ENCODE measurements around the gene PAWR. TPM values are rescaled to one million over a fixed set of nuclear protein-coding genes. Genes with fewer than 3 reads are reported as not detected.
"Not testable (repeated sequence)": the region's sequence is repeated elsewhere in the genome, so short reads cannot be mapped to it uniquely, and the experiment has no call there.

PAWR gene
- total and polyA plus RNA-seq, 2 donors = 8.7 to 38.8 TPM

GRCh38 chr12:79646843-79647242 lies 43.9 kb downstream of the PAWR start:
- H3K27me3 ChIP-seq (ENCODE audit: control insufficient read depth in 2 of 2, insufficient read depth in 1 of 2, low read length in 1 of 2); H3K4me1 ChIP-seq (ENCODE audit: control insufficient read depth in 2 of 2, insufficient read depth in 2 of 2, low read length in 2 of 2); H3K4me3 ChIP-seq (ENCODE audit: low read length in 2 of 2); H3K9me3 ChIP-seq (ENCODE audit: control insufficient read depth in 2 of 2, insufficient read depth in 1 of 2, low read length in 1 of 2); H3K27ac ChIP-seq (ENCODE audit: low read depth in 1 of 2, low read length in 1 of 2); H3K36me3 ChIP-seq (ENCODE audit: control insufficient read depth in 2 of 2, insufficient read depth in 2 of 2, low read length in 1 of 2); DNase-seq (ENCODE audit: low read depth in 6 of 9, low spot score in 9 of 9): not testable (repeated sequence)
- WGBS = over 99% methylated on average over 4 of the region's 4 CpGs

GRCh38 chr12:79645235-79645630 lies 45.5 kb downstream of the PAWR start:
- Histone ChIP-seq H3K27me3 (ENCODE audit: control insufficient read depth in 2 of 2, insufficient read depth in 1 of 2, low read length in 1 of 2) (no peaks in the 10 kb centered on the region), H3K36me3 (ENCODE audit: control insufficient read depth in 2 of 2, insufficient read depth in 2 of 2, low read length in 1 of 2) (no peaks in the 10 kb centered on the region), H3K27ac (ENCODE audit: low read depth in 1 of 2, low read length in 1 of 2) (no peak overlapping the region), H3K4me3 (ENCODE audit: low read length in 2 of 2) (no peak overlapping the region), H3K9me3 (ENCODE audit: control insufficient read depth in 2 of 2, insufficient read depth in 1 of 2, low read length in 1 of 2) (no peaks in the 10 kb centered on the region), H3K4me1 (ENCODE audit: control insufficient read depth in 2 of 2, insufficient read depth in 2 of 2, low read length in 2 of 2) (no peaks in the 10 kb centered on the region)
- no peak for DNase-seq (ENCODE audit: low read depth in 6 of 9, low spot score in 9 of 9)

GRCh38 chr12:79644274-79645234 lies 46.2 kb downstream of the PAWR start:
- DNase-seq (ENCODE audit: low read depth in 6 of 9, low spot score in 9 of 9) = no peak
- 94% methylated on average over 4 of the region's 4 CpGs for whole genome bisulfite sequencing
- Histone ChIP-seq H3K36me3 (ENCODE audit: control insufficient read depth in 2 of 2, insufficient read depth in 2 of 2, low read length in 1 of 2) (no peaks in the 10 kb centered on the region), H3K27me3 (ENCODE audit: control insufficient read depth in 2 of 2, insufficient read depth in 1 of 2, low read length in 1 of 2) (no peaks in the 10 kb centered on the region), H3K9me3 (ENCODE audit: control insufficient read depth in 2 of 2, insufficient read depth in 1 of 2, low read length in 1 of 2) (no peaks in the 10 kb centered on the region), H3K27ac (ENCODE audit: low read depth in 1 of 2, low read length in 1 of 2) (no peak overlapping the region), H3K4me1 (ENCODE audit: control insufficient read depth in 2 of 2, insufficient read depth in 2 of 2, low read length in 2 of 2) (no peaks in the 10 kb centered on the region), H3K4me3 (ENCODE audit: low read length in 2 of 2) (no peak overlapping the region)

- Histone ChIP-seq H3K36me3 (ENCODE audit: control insufficient read depth in 2 of 2, insufficient read depth in 2 of 2, low read length in 1 of 2) (no peaks in the 10 kb centered on the region), H3K9me3 (ENCODE audit: control insufficient read depth in 2 of 2, insufficient read depth in 1 of 2, low read length in 1 of 2) (no peaks in the 10 kb centered on the region), H3K4me3 (ENCODE audit: low read length in 2 of 2) (no peak overlapping the region), H3K27ac (ENCODE audit: low read depth in 1 of 2, low read length in 1 of 2) (no peak overlapping the region), H3K27me3 (ENCODE audit: control insufficient read depth in 2 of 2, insufficient read depth in 1 of 2, low read length in 1 of 2) (no peaks in the 10 kb centered on the region), H3K4me1 (ENCODE audit: control insufficient read depth in 2 of 2, insufficient read depth in 2 of 2, low read length in 2 of 2) (no peaks in the 10 kb centered on the region)
- 98% methylated on average over 2 of the region's 2 CpGs for WGBS
- DNase-seq (ENCODE audit: low read depth in 6 of 9, low spot score in 9 of 9) = no peak
Observed at GRCh38 chr12:79643821-79644220, 46.9 kb downstream of the PAWR start.

GRCh38 chr12:79638490-79638889 lies 52.3 kb downstream of the PAWR start:
- WGBS = 99% methylated on average over 2 of the region's 2 CpGs
- no peaks in the 10 kb centered on the region for H3K4me1 ChIP-seq (ENCODE audit: control insufficient read depth in 2 of 2, insufficient read depth in 2 of 2, low read length in 2 of 2)
- no peaks in the 10 kb centered on the region for H3K36me3 ChIP-seq (ENCODE audit: control insufficient read depth in 2 of 2, insufficient read depth in 2 of 2, low read length in 1 of 2)
- no peaks in the 10 kb centered on the region for H3K27me3 ChIP-seq (ENCODE audit: control insufficient read depth in 2 of 2, insufficient read depth in 1 of 2, low read length in 1 of 2)
- no peak overlapping the region for H3K27ac ChIP-seq (ENCODE audit: low read depth in 1 of 2, low read length in 1 of 2)
- no peak overlapping the region for H3K4me3 ChIP-seq (ENCODE audit: low read length in 2 of 2)
- H3K9me3 ChIP-seq (ENCODE audit: control insufficient read depth in 2 of 2, insufficient read depth in 1 of 2, low read length in 1 of 2) = no peaks in the 10 kb centered on the region
- DNase-seq (ENCODE audit: low read depth in 6 of 9, low spot score in 9 of 9) = no peak

- H3K27ac ChIP-seq (ENCODE audit: low read depth in 1 of 2, low read length in 1 of 2) = no peak overlapping the region
- H3K27me3 ChIP-seq (ENCODE audit: control insufficient read depth in 2 of 2, insufficient read depth in 1 of 2, low read length in 1 of 2) = no peaks in the 10 kb centered on the region
- H3K4me1 ChIP-seq (ENCODE audit: control insufficient read depth in 2 of 2, insufficient read depth in 2 of 2, low read length in 2 of 2) = no peaks in the 10 kb centered on the region
- H3K36me3 ChIP-seq (ENCODE audit: control insufficient read depth in 2 of 2, insufficient read depth in 2 of 2, low read length in 1 of 2) = no peaks in the 10 kb centered on the region
- H3K4me3 ChIP-seq (ENCODE audit: low read length in 2 of 2) = no peak overlapping the region
- no peaks in the 10 kb centered on the region for H3K9me3 ChIP-seq (ENCODE audit: control insufficient read depth in 2 of 2, insufficient read depth in 1 of 2, low read length in 1 of 2)
- WGBS = 98% methylated on average over 2 of the region's 2 CpGs
- no peak for DNase-seq (ENCODE audit: low read depth in 6 of 9, low spot score in 9 of 9)
Observed at GRCh38 chr12:79637093-79637492, 53.7 kb downstream of the PAWR start.

- Histone ChIP-seq H3K27ac (ENCODE audit: low read depth in 1 of 2, low read length in 1 of 2) (no peak overlapping the region), H3K4me1 (ENCODE audit: control insufficient read depth in 2 of 2, insufficient read depth in 2 of 2, low read length in 2 of 2) (no peaks in the 10 kb centered on the region), H3K4me3 (ENCODE audit: low read length in 2 of 2) (no peak overlapping the region), H3K36me3 (ENCODE audit: control insufficient read depth in 2 of 2, insufficient read depth in 2 of 2, low read length in 1 of 2) (no peaks in the 10 kb centered on the region), H3K9me3 (ENCODE audit: control insufficient read depth in 2 of 2, insufficient read depth in 1 of 2, low read length in 1 of 2) (no peaks in the 10 kb centered on the region), H3K27me3 (ENCODE audit: control insufficient read depth in 2 of 2, insufficient read depth in 1 of 2, low read length in 1 of 2) (no peaks in the 10 kb centered on the region)
- DNase-seq (ENCODE audit: low read depth in 6 of 9, low spot score in 9 of 9) = no peak
Observed at GRCh38 chr12:79635676-79636075, 55.1 kb downstream of the PAWR start.

- H3K36me3 ChIP-seq (ENCODE audit: control insufficient read depth in 2 of 2, insufficient read depth in 2 of 2, low read length in 1 of 2) = no peaks in the 10 kb centered on the region
- DNase-seq (ENCODE audit: low read depth in 6 of 9, low spot score in 9 of 9) = no peak
- H3K4me3 ChIP-seq (ENCODE audit: low read length in 2 of 2) = no peak overlapping the region
- WGBS = 99% methylated on average over 1 of the region's 1 CpG
- H3K27ac ChIP-seq (ENCODE audit: low read depth in 1 of 2, low read length in 1 of 2) = no peak overlapping the region
- H3K27me3 ChIP-seq (ENCODE audit: control insufficient read depth in 2 of 2, insufficient read depth in 1 of 2, low read length in 1 of 2) = no peaks in the 10 kb centered on the region
- no peaks in the 10 kb centered on the region for H3K4me1 ChIP-seq (ENCODE audit: control insufficient read depth in 2 of 2, insufficient read depth in 2 of 2, low read length in 2 of 2)
- H3K9me3 ChIP-seq (ENCODE audit: control insufficient read depth in 2 of 2, insufficient read depth in 1 of 2, low read length in 1 of 2) = no peaks in the 10 kb centered on the region
Observed at GRCh38 chr12:79634957-79635471, 55.8 kb downstream of the PAWR start.

- Histone ChIP-seq H3K4me1 (ENCODE audit: control insufficient read depth in 2 of 2, insufficient read depth in 2 of 2, low read length in 2 of 2) (no peaks in the 10 kb centered on the region), H3K4me3 (ENCODE audit: low read length in 2 of 2) (no peak overlapping the region), H3K27ac (ENCODE audit: low read depth in 1 of 2, low read length in 1 of 2) (no peak overlapping the region), H3K27me3 (ENCODE audit: control insufficient read depth in 2 of 2, insufficient read depth in 1 of 2, low read length in 1 of 2) (no peaks in the 10 kb centered on the region), H3K9me3 (ENCODE audit: control insufficient read depth in 2 of 2, insufficient read depth in 1 of 2, low read length in 1 of 2) (no peaks in the 10 kb centered on the region), H3K36me3 (ENCODE audit: control insufficient read depth in 2 of 2, insufficient read depth in 2 of 2, low read length in 1 of 2) (no peaks in the 10 kb centered on the region)
- DNase-seq (ENCODE audit: low read depth in 6 of 9, low spot score in 9 of 9) = no peak
- 98% methylated on average over 2 of the region's 2 CpGs for WGBS
Observed at GRCh38 chr12:79629561-79629960, 61.2 kb downstream of the PAWR start.

Data from thymus (tissue), 11 donors.